BJ (cell line): ENCODE results near the gene CMSS1. TPM values are rescaled to one million over a fixed set of nuclear protein-coding genes. Genes with fewer than 3 reads are reported as not detected.

ENCODE experiments used
- CTCF ChIA-PET: fragments of 350-600 bp; formaldehyde crosslinking; extraction: SDS; loops from one replicate; lab custom pipeline; 2021; ENCODE audit warnings: antibody characterized with exemption, inconsistent platforms; lab: Yijun Ruan, JAX
- POLR2A ChIA-PET: fragments of 300-600 bp; sonication (Branson Sonifier 250); formaldehyde crosslinking; extraction: SDS; loops from one replicate; lab custom pipeline; 2021; ENCODE audit warnings: antibody characterized with exemption; lab: Charles Lee
- DNase-seq: peaks from one replicate; pipeline ENCODE4 v3.0.0-alpha.2; 2011; ENCODE audit warnings: low read depth
- H3K27me3 ChIP-seq: 2 replicates; pipeline ENCODE4 v1.6.0; 2011; ENCODE audit warnings: low read length; ENCODE audit not compliant: control insufficient read depth, insufficient read depth
- H3K36me3 ChIP-seq: 2 replicates; pipeline ENCODE4 v1.5.1; 2011; ENCODE audit warnings: low read length; ENCODE audit not compliant: control insufficient read depth, insufficient read depth
- H3K4me3 ChIP-seq: 2 replicates; pipeline ENCODE4 v1.5.1; 2011; ENCODE audit warnings: low read depth, mild to moderate bottlenecking, control low read depth, low read length
- polyA plus RNA-seq: library from polyadenylated mRNA; depleted of rRNA; stranded (reverse); fragments of >200 nt; gene quantifications from 2 replicates; pipeline ENCODE4 v1.2.3, GENCODE V29; 2011
- TF ChIP-seq, protein P1 (sequence below): IDR thresholded peaks from 2 replicates; pipeline ENCODE4 v1.5.1; 2011; ENCODE audit warnings: low read depth, mild to moderate bottlenecking, control low read depth, inconsistent platforms, low read length, moderate library complexity; ENCODE audit not compliant: insufficient read depth

CMSS1 gene
- polyA plus RNA-seq, 1 experiment: 6.7 TPM

- no peak for DNase-seq
- Histone ChIP-seq H3K36me3 (no peaks in the 10 kb centered on the region), H3K27me3 (no peaks in the 10 kb centered on the region), H3K4me3 (no peak overlapping the region)
- ChIA-PET POLR2A (no interaction called here), CTCF (interaction anchor here (0.9 to 1.5 kb wide), 3 partner anchors 10 to 21 kb away, joined by 3 to 4 read pairs (median 3); no protein-coding TSS in a partner anchor)
- TF ChIP-seq, protein P1, sequence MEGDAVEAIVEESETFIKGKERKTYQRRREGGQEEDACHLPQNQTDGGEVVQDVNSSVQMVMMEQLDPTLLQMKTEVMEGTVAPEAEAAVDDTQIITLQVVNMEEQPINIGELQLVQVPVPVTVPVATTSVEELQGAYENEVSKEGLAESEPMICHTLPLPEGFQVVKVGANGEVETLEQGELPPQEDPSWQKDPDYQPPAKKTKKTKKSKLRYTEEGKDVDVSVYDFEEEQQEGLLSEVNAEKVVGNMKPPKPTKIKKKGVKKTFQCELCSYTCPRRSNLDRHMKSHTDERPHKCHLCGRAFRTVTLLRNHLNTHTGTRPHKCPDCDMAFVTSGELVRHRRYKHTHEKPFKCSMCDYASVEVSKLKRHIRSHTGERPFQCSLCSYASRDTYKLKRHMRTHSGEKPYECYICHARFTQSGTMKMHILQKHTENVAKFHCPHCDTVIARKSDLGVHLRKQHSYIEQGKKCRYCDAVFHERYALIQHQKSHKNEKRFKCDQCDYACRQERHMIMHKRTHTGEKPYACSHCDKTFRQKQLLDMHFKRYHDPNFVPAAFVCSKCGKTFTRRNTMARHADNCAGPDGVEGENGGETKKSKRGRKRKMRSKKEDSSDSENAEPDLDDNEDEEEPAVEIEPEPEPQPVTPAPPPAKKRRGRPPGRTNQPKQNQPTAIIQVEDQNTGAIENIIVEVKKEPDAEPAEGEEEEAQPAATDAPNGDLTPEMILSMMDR: no peak
Observed at GRCh38 chr3:100125161-100125938, 307.7 kb downstream of the CMSS1 start.

- ChIA-PET POLR2A (interaction anchor here (0.6 kb wide), 1 partner anchor 86 kb away, joined by 3 read pairs; no protein-coding TSS in a partner anchor), CTCF (interaction anchor here (0.6 kb wide), 1 partner anchor 184 kb away, joined by 3 read pairs; no protein-coding TSS in a partner anchor)
- no peak for DNase-seq
Observed at GRCh38 chr3:100127792-100128191, 310.1 kb downstream of the CMSS1 start.

DNA sequence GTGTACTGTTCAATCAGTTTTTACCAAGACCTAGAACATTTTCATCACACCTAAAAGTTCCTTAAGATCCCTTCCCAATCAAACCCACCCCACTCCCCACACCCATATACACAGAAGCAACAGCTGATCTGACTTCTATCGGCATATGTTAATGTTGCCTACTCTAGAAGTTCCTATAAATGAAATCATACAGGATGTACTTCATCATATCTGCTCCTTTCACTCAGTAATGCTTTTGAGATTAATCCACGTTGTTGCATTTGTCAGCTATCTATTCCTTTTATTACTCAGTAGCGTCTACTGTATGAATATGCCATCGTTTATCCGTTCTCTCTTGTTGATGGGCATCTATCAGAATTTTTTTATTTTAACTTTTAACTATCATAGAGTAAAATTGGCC, 310.9 kb downstream of the CMSS1 start:
- TF ChIP-seq, protein P1: no peak
- DNase-seq: no peak
- H3K27me3 ChIP-seq: no peaks in the 10 kb centered on the region
- H3K36me3 ChIP-seq: no peaks in the 10 kb centered on the region
- H3K4me3 ChIP-seq: no peak overlapping the region
- CTCF ChIA-PET: no interaction called here
- POLR2A ChIA-PET: no interaction called here

More at GRCh38 chr3:100127792-100128191, 310.1 kb downstream of the CMSS1 start:
- H3K36me3 ChIP-seq: no peaks in the 10 kb centered on the region
- H3K4me3 ChIP-seq: no peak overlapping the region
- H3K27me3 ChIP-seq: no peaks in the 10 kb centered on the region
- TF ChIP-seq, protein P1: no peak

GRCh38 chr3:100129941-100130340, 312.3 kb downstream of the CMSS1 start:
- ChIA-PET CTCF (interaction anchor here (1.1 kb wide), 1 partner anchor 12 kb away, joined by 3 read pairs; no protein-coding TSS in a partner anchor), POLR2A (no interaction called here)
- Histone ChIP-seq H3K27me3 (no peaks in the 10 kb centered on the region), H3K4me3 (no peak overlapping the region), H3K36me3 (no peaks in the 10 kb centered on the region)
- DNase-seq: no peak
- TF ChIP-seq, protein P1: no peak

GRCh38 chr3:100131241-100131640, 313.6 kb downstream of the CMSS1 start:
- TF ChIP-seq, protein P1: no peak
- Histone ChIP-seq H3K27me3 (no peaks in the 10 kb centered on the region), H3K4me3 (no peak overlapping the region), H3K36me3 (no peaks in the 10 kb centered on the region)
- CTCF ChIA-PET: interaction anchor here (1.0 to 1.1 kb wide), 3 partner anchors 13 to 22 kb away, joined by 3 read pairs; partner anchors contain the start of gene FILIP1L
- POLR2A ChIA-PET: no interaction called here
- DNase-seq: no peak
